RWPE2 (cell line): ENCODE measurements around the gene G2E3.

ENCODE experiments used
- ATAC-seq: fragments of 200-7000 bp; cut with Tn5 transposase; 3 replicates; pipeline ENCODE4 v1.9.1; 2021; ENCODE audit warnings: low read depth
- DNase-seq: peaks from one replicate; pipeline ENCODE4 v3.0.0-alpha.2; 2020; ENCODE audit warnings: low spot score
- H3K27ac ChIP-seq: fragments of 450-650 bp; 2 replicates; pipeline ENCODE4 v1.5.1; 2017; ENCODE audit warnings: mild to moderate bottlenecking; ENCODE audit not compliant: poor library complexity, severe bottlenecking
- H3K27me3 ChIP-seq: fragments of 250-450 bp; sonication (Bioruptor Pico); 2 replicates; pipeline ENCODE4 v1.5.1; 2021; ENCODE audit warnings: mild to moderate bottlenecking, moderate library complexity; ENCODE audit not compliant: insufficient read depth, poor library complexity, severe bottlenecking
- H3K36me3 ChIP-seq: fragments of 250-450 bp; sonication (Bioruptor Pico); 2 replicates; pipeline ENCODE4 v1.5.1; 2020; ENCODE audit warnings: low read depth, mild to moderate bottlenecking, moderate library complexity
- H3K4me1 ChIP-seq: fragments of 250-450 bp; sonication (Bioruptor Pico); 2 replicates; pipeline ENCODE4 v1.5.1; 2021; ENCODE audit warnings: mild to moderate bottlenecking, moderate library complexity; ENCODE audit not compliant: insufficient read depth, poor library complexity, severe bottlenecking
- H3K4me3 ChIP-seq: fragments of 250-450 bp; sonication (Bioruptor Pico); 2 replicates; pipeline ENCODE4 v1.5.1; 2021; ENCODE audit warnings: mild to moderate bottlenecking, moderate library complexity; ENCODE audit not compliant: severe bottlenecking
- H3K9me3 ChIP-seq: fragments of 250-450 bp; sonication (Bioruptor Pico); 2 replicates; pipeline ENCODE4 v1.5.1; 2021; ENCODE audit warnings: mild to moderate bottlenecking, moderate library complexity; ENCODE audit not compliant: severe bottlenecking
- TF ChIP-seq, protein P1 (sequence below): fragments of 450-650 bp; IDR thresholded peaks from one replicate; pipeline ENCODE4 v1.5.1; 2017; ENCODE audit warnings: mild to moderate bottlenecking, moderate library complexity; ENCODE audit not compliant: poor library complexity, severe bottlenecking

G2E3 gene

DNA sequence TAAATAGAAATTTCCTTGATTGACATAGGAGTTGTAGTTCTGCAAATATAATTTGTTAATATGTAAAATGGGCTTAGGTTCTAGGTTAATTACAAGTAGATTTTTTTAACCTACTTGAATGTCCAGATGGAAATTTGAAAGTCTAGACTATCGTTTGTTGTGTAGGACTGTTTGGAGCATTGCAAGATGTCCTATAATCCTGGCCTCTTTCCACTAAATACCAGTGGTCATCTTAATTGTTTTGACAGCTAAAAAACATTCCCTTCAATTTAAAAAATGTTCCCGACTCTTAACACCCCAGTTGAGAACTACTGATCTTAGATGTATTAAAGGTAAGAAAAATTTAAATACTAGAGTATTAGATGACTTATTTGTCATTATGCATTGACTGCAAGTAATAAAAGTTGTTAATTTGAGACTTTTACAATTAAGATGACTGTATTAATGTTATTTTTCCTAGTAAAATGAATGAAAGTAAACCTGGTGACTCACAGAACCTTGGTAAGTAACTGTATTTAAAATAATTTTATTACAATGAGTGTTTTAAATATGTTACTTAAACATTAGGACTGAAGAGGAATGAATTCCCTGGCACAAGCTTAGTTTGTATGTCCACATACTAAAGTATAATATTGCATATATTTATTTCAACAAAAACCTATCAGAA lies 21.8 kb downstream of the G2E3 start:
- TF ChIP-seq, protein P1, sequence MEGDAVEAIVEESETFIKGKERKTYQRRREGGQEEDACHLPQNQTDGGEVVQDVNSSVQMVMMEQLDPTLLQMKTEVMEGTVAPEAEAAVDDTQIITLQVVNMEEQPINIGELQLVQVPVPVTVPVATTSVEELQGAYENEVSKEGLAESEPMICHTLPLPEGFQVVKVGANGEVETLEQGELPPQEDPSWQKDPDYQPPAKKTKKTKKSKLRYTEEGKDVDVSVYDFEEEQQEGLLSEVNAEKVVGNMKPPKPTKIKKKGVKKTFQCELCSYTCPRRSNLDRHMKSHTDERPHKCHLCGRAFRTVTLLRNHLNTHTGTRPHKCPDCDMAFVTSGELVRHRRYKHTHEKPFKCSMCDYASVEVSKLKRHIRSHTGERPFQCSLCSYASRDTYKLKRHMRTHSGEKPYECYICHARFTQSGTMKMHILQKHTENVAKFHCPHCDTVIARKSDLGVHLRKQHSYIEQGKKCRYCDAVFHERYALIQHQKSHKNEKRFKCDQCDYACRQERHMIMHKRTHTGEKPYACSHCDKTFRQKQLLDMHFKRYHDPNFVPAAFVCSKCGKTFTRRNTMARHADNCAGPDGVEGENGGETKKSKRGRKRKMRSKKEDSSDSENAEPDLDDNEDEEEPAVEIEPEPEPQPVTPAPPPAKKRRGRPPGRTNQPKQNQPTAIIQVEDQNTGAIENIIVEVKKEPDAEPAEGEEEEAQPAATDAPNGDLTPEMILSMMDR, result no peak
- Histone ChIP-seq H3K4me1 (no peaks in the 10 kb centered on the region), H3K27me3 (no peaks in the 10 kb centered on the region), H3K36me3 (peaks cover 39% of the 10 kb centered on the region), H3K9me3 (no peaks in the 10 kb centered on the region), H3K27ac (no peak overlapping the region), H3K4me3 (no peak overlapping the region)
- DNase-seq (no peak), ATAC-seq (no peak)

DNA sequence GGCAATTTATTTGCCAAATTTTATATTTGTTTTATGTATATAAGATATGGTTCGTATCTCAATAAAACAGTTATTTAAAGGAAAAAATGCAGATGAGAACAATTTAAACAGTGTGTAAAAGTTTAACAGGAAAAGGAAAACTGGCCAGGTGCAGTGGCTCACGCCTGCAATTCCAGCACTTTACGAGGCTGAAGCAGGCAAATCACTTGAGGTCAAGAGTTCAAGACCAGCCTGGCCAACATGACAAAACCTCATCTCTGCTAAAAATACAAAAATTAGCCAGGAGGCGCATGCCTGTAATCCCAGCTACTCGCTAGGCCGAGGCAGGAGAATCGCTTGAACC lies 22.3 kb downstream of the G2E3 start:
- Histone ChIP-seq H3K4me1 (no peaks in the 10 kb centered on the region), H3K27ac (no peak overlapping the region), H3K4me3 (no peak overlapping the region), H3K27me3 (no peaks in the 10 kb centered on the region), H3K9me3 (no peaks in the 10 kb centered on the region), H3K36me3 (peaks cover 44% of the 10 kb centered on the region)
- TF ChIP-seq, protein P1, result no peak
- no peak for ATAC-seq
- DNase-seq, result no peak

DNA sequence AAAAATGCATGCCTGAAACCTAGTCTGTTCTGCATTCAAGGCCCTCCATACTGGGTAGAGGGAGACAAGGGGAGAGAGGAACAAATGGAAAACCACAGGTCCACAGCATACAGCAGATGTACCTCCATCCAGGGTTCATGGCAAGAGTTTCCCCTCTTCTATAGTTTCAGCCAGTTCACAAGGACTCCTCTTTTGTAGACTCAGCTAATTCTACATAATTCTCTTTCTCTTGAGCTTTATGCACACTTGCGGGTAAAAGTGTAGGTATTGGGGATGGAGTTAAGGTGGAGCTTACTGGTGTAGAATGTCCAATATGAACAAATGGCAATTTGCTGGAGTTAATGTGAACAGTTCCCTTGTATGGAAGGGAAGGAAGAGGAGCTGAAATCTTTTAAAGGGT lies 23.4 kb downstream of the G2E3 start:
- H3K36me3 ChIP-seq, result peaks cover 56% of the 10 kb centered on the region
- no peak for ATAC-seq
- no peak overlapping the region for H3K27ac ChIP-seq
- H3K4me3 ChIP-seq, result no peak overlapping the region
- H3K9me3 ChIP-seq, result no peaks in the 10 kb centered on the region
- DNase-seq, result no peak
- H3K4me1 ChIP-seq, result no peaks in the 10 kb centered on the region
- H3K27me3 ChIP-seq, result no peaks in the 10 kb centered on the region
- TF ChIP-seq, protein P1, result no peak

DNA sequence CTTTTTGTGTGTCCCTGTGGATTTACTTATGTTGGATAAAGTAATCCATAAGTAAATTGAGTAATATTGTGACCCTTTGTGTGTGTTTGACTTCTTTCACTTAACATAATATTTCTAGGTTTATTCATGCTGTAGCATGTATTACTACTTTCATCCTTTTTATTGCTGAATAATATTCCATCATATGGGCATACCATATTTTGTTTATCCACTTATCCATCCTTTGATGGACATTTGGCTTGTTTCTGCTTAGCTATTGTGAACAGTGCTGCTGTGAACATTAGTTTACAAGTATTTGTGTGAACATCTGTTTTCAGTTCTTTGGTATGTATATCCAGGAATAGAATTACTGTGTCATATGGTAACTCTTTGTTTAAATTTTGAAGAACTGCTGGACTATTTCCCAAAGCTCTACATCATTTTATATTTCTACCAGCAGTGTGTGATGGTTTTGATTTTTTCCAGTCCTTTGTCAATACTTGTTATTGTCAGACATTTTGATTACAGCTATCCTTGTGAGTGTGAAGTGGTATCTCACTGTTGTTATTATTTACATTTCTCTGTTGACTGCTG lies 25.2 kb downstream of the G2E3 start:
- TF ChIP-seq, protein P1, result no peak
- H3K4me1 ChIP-seq, result no peaks in the 10 kb centered on the region
- DNase-seq (no peak), ATAC-seq (no peak)
- no peak overlapping the region for H3K27ac ChIP-seq
- peaks cover 69% of the 10 kb centered on the region for H3K36me3 ChIP-seq
- no peaks in the 10 kb centered on the region for H3K27me3 ChIP-seq
- H3K9me3 ChIP-seq, result no peaks in the 10 kb centered on the region
- no peak overlapping the region for H3K4me3 ChIP-seq

DNA sequence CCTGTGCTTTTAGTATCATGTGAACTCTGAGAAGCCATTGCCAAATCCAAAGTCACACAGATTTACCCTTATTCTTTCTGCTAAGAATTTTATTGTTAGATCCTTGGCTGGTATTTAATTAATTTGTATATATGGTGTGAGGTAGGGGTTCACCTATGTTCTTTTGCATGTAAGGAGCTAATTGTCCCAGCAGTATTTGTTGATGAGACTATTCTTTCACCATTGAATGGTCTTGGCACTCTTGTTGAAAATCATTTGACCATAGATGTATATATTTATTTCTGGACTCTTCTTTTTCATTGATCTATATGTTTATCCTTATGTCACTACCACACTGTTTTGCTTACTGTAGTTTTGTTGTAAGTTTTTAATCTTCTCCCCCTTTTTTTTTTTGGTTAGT lies 26.2 kb downstream of the G2E3 start:
- no peaks in the 10 kb centered on the region for H3K9me3 ChIP-seq
- ATAC-seq (no peak), DNase-seq (no peak)
- no peaks in the 10 kb centered on the region for H3K27me3 ChIP-seq
- no peaks in the 10 kb centered on the region for H3K4me1 ChIP-seq
- TF ChIP-seq, protein P1, result no peak
- no peak overlapping the region for H3K4me3 ChIP-seq
- H3K27ac ChIP-seq, result no peak overlapping the region
- peaks cover 80% of the 10 kb centered on the region for H3K36me3 ChIP-seq
